HEK293 (cell line): ENCODE measurements around the gene C20orf204.

Experiments used
- CTCF ChIA-PET: fragments of 350-600 bp; formaldehyde crosslinking; extraction: SDS; loops from one replicate; lab custom pipeline; 2021; ENCODE audit warnings: antibody characterized with exemption; lab: Yijun Ruan, JAX
- POLR2A ChIA-PET: fragments of 300-600 bp; formaldehyde crosslinking; extraction: SDS; loops from one replicate; lab custom pipeline; 2020; ENCODE audit warnings: antibody characterized with exemption, inconsistent platforms; lab: Yijun Ruan, JAX
- H3K27ac ChIP-seq: fragments of 200-500 bp; sonication (Bioruptor generic); 2 replicates; pipeline ENCODE4 v1.5.1; 2014; ENCODE audit warnings: low read depth, low read length, control low read depth, inconsistent platforms; ENCODE audit errors: extremely low read depth
- H3K36me3 ChIP-seq, 2 experiments: fragments of 200-500 bp in 1 of 2; sonication (Bioruptor generic) in 1 of 2; 1 replicate in 1 of 2; 2 replicates in 1 of 2; pipeline ENCODE4 v1.5.1; 2014 to 2017; ENCODE audit warnings: inconsistent platforms in 2 of 2, low read length in 2 of 2; ENCODE audit not compliant: control insufficient read depth in 2 of 2, insufficient read depth in 1 of 2
- H3K4me1 ChIP-seq: fragments of 200-500 bp; sonication (Bioruptor generic); 2 replicates; pipeline ENCODE4 v1.5.1; 2014; ENCODE audit warnings: mild to moderate bottlenecking, low read length, inconsistent platforms; ENCODE audit not compliant: control insufficient read depth, insufficient read depth
- H3K4me3 ChIP-seq: 2 replicates; pipeline ENCODE4 v1.5.1; 2011; ENCODE audit warnings: low read depth, mild to moderate bottlenecking, control low read depth, low read length, moderate library complexity
- H3K9me3 ChIP-seq: fragments of 200-500 bp; sonication (Bioruptor generic); 2 replicates; pipeline ENCODE4 v1.5.1; 2014; ENCODE audit warnings: low read depth, low read length, inconsistent platforms; ENCODE audit not compliant: control insufficient read depth, insufficient read depth
- FEZF1 ChIP-seq: fragments of 450-650 bp; formaldehyde crosslinking; IDR thresholded peaks from 2 replicates; pipeline ENCODE4 v1.5.1; 2016; ENCODE audit warnings: missing biosample characterization, missing genetic modification characterization
- GLIS2 ChIP-seq: fragments of 450-650 bp; formaldehyde crosslinking; IDR thresholded peaks from 2 replicates; pipeline ENCODE4 v1.5.1; 2016; ENCODE audit warnings: missing biosample characterization, missing genetic modification characterization
- HOXA7 ChIP-seq: sonication (generic); formaldehyde crosslinking; IDR thresholded peaks from 2 replicates; pipeline ENCODE4 v1.8.1; 2022; ENCODE audit warnings: missing genetic modification reagents, borderline replicate concordance
- KLF16 ChIP-seq: fragments of 450-650 bp; formaldehyde crosslinking; IDR thresholded peaks from 2 replicates; pipeline ENCODE4 v1.5.1; 2017; ENCODE audit warnings: missing biosample characterization, missing genetic modification characterization
- OVOL3 ChIP-seq: fragments of 450-650 bp; formaldehyde crosslinking; IDR thresholded peaks from 2 replicates; pipeline ENCODE4 v1.5.1; 2016; ENCODE audit warnings: missing biosample characterization, missing genetic modification characterization
- WT1 ChIP-seq: fragments of 450-650 bp; formaldehyde crosslinking; IDR thresholded peaks from 2 replicates; pipeline ENCODE4 v1.5.1; 2016; ENCODE audit warnings: missing biosample characterization, missing genetic modification characterization
- ZBTB20 ChIP-seq: fragments of 450-650 bp; formaldehyde crosslinking; IDR thresholded peaks from 2 replicates; pipeline ENCODE4 v1.5.1; 2016; ENCODE audit warnings: missing biosample characterization, missing genetic modification characterization
- ZBTB26 ChIP-seq: fragments of 450-650 bp; formaldehyde crosslinking; optimal IDR thresholded peaks from 2 replicates; pipeline ENCODE3; 2016; ENCODE audit warnings: missing biosample characterization, mild to moderate bottlenecking, missing genetic modification characterization
- ZBTB44 ChIP-seq: fragments of 450-650 bp; IDR thresholded peaks from 2 replicates; pipeline ENCODE4 v1.5.1; 2018; ENCODE audit warnings: missing biosample characterization, mild to moderate bottlenecking, missing genetic modification characterization
- ZBTB49 ChIP-seq: fragments of 450-650 bp; formaldehyde crosslinking; IDR thresholded peaks from 2 replicates; pipeline ENCODE4 v1.5.1; 2016; ENCODE audit warnings: missing biosample characterization, missing genetic modification characterization, low read depth
- ZFP3 ChIP-seq: fragments of 450-650 bp; formaldehyde crosslinking; IDR thresholded peaks from 2 replicates; pipeline ENCODE4 v1.5.1; 2016; ENCODE audit warnings: low read depth, missing biosample characterization, missing genetic modification characterization
- ZFP41 ChIP-seq: fragments of 450-650 bp; formaldehyde crosslinking; IDR thresholded peaks from 2 replicates; pipeline ENCODE4 v1.5.1; 2016; ENCODE audit warnings: missing biosample characterization, missing genetic modification characterization, borderline replicate concordance
- ZNF132 ChIP-seq: fragments of 450-650 bp; formaldehyde crosslinking; IDR thresholded peaks from 2 replicates; pipeline ENCODE4 v1.5.1; 2017; ENCODE audit warnings: missing biosample characterization, missing genetic modification characterization, borderline replicate concordance
- ZNF140 ChIP-seq: fragments of 450-650 bp; formaldehyde crosslinking; IDR thresholded peaks from 2 replicates; pipeline ENCODE4 v1.5.1; 2016; ENCODE audit warnings: missing biosample characterization, missing genetic modification characterization
- ZNF157 ChIP-seq: fragments of 450-650 bp; formaldehyde crosslinking; IDR thresholded peaks from 2 replicates; pipeline ENCODE4 v1.5.1; 2016; ENCODE audit warnings: missing biosample characterization, missing genetic modification characterization
- ZNF239 ChIP-seq: fragments of 450-650 bp; formaldehyde crosslinking; IDR thresholded peaks from 2 replicates; pipeline ENCODE4 v1.5.1; 2016; ENCODE audit warnings: missing biosample characterization, missing genetic modification characterization
- ZNF629 ChIP-seq: fragments of 450-650 bp; formaldehyde crosslinking; IDR thresholded peaks from 2 replicates; pipeline ENCODE4 v1.5.1; 2017; ENCODE audit warnings: missing biosample characterization, missing genetic modification characterization
- ZNF701 ChIP-seq: fragments of 450-650 bp; formaldehyde crosslinking; IDR thresholded peaks from 2 replicates; pipeline ENCODE4 v1.5.1; 2016; ENCODE audit warnings: missing biosample characterization, missing genetic modification characterization
- ZNF76 ChIP-seq: fragments of 450-650 bp; formaldehyde crosslinking; IDR thresholded peaks from 2 replicates; pipeline ENCODE4; 2016; ENCODE audit warnings: low read depth, missing biosample characterization, missing genetic modification characterization, borderline replicate concordance
- ZSCAN23 ChIP-seq: fragments of 450-650 bp; formaldehyde crosslinking; IDR thresholded peaks from 2 replicates; pipeline ENCODE4 v1.5.1; 2016; ENCODE audit warnings: missing biosample characterization, missing genetic modification characterization

The C20orf204 gene

GRCh38 chr20:64030371-64031134 is 5.4 kb upstream of the C20orf204 start (continued):
- peak; percentile 37; the same call in 1 of the 2 replicates for TF ChIP-seq ZNF76 (tag by site-specific recombination)
- TF ChIP-seq ZBTB49 (tag by site-specific recombination), result peak; percentile 87
- TF ChIP-seq KLF16 (tag by site-specific recombination), result peak; percentile 89
- peak; percentile 51 for TF ChIP-seq GLIS2
- TF ChIP-seq ZSCAN23, result peak; percentile 92; the same call in 1 of the 2 replicates
- TF ChIP-seq ZNF629 (tag by site-specific recombination), result peak; percentile 65
- TF ChIP-seq ZBTB44 (tag by site-specific recombination), result 0 out of 2 replicates have a peak, but pooled peaks have one; percentile 29
- peak; percentile 96 for TF ChIP-seq FEZF1 (tag by site-specific recombination)
- peak; percentile 99 for TF ChIP-seq WT1 (tag by site-specific recombination)
- TF ChIP-seq HOXA7 (CRISPR knock-in tag), result no peak
- TF ChIP-seq OVOL3 (tag by site-specific recombination), result peak; percentile 88
- TF ChIP-seq ZNF157 (tag by site-specific recombination), result no peak

GRCh38 chr20:64031822-64032314 is 4.1 kb upstream of the C20orf204 start:
- H3K36me3 ChIP-seq, result peaks cover 0 to 78% of the 10 kb centered on the region in 2 experiments; a peak in 2 of 3 replicates

More at GRCh38 chr20:64031822-64032314, 4.1 kb upstream of the C20orf204 start:
- H3K9me3 ChIP-seq, result no peaks in the 10 kb centered on the region
- peaks cover 18% of the 10 kb centered on the region for H3K4me1 ChIP-seq
- CTCF ChIA-PET, result interaction anchor here (0.6 to 2.3 kb wide), 3 partner anchors 8 to 494 kb away, joined by 3 to 9 read pairs (median 4); partner anchors contain the start of gene PTK6
- no peak overlapping the region for H3K4me3 ChIP-seq
- TF ChIP-seq ZNF140 (no peak), ZNF239 (tag by site-specific recombination) (no peak), ZBTB26 (tag by site-specific recombination) (no peak), ZBTB20 (tag by site-specific recombination) (no peak), ZFP41 (no peak), ZFP3 (tag by site-specific recombination) (no peak), ZNF701 (tag by site-specific recombination) (no peak), ZNF132 (tag by site-specific recombination) (no peak), OVOL3 (tag by site-specific recombination) (no peak)
- H3K27ac ChIP-seq, result no peak overlapping the region
- POLR2A ChIA-PET, result no interaction called here
